Sigmoid colon (tissue), 4 donors: Measurements from ENCODE around the gene REEP5.

Experiments
- CTCF ChIP-seq, 4 experiments: fragments of 450-650 bp in 3 of 4; fragments of 200-600 bp in 1 of 4; IDR thresholded peaks; one replicate each; pipeline ENCODE4 v1.5.1; 2016 to 2019; ENCODE audit warnings: antibody characterized with exemption in 4 of 4, mild to moderate bottlenecking in 3 of 4, moderate library complexity in 2 of 4
- EP300 ChIP-seq, 4 donors: sonication (generic); formaldehyde crosslinking; IDR thresholded peaks; one replicate each; pipeline ENCODE4 v1.6.1; 2017; ENCODE audit warnings: antibody characterized with exemption in 4 of 4
- POLR2A ChIP-seq, 2 donors: fragments of 450-650 bp; IDR thresholded peaks; one replicate each; pipeline ENCODE4 v1.6.1; 2016; ENCODE audit warnings: antibody characterized with exemption in 2 of 2, mild to moderate bottlenecking in 2 of 2, moderate library complexity in 2 of 2

GRCh38 chr5:112907166-112907631 is 14.8 kb downstream of the REEP5 start:
- TF ChIP-seq POLR2A (IDR thresholded peaks at IDR 0.05) = no peak
- TF ChIP-seq CTCF (IDR thresholded peaks at IDR 0.05) = no peak
- no peak for TF ChIP-seq EP300 (IDR thresholded peaks at IDR 0.05)
